Retina (tissue), 1 donor: ENCODE measurements around the gene RFC3.

Source experiments
- DNase-seq: peaks from one replicate; pipeline ENCODE4 v3.0.0-alpha.2; 2016

RFC3 gene

GRCh38 chr13:33868343-33868994, 50.5 kb downstream of the RFC3 start:
- DNase-seq, result no peak

DNA sequence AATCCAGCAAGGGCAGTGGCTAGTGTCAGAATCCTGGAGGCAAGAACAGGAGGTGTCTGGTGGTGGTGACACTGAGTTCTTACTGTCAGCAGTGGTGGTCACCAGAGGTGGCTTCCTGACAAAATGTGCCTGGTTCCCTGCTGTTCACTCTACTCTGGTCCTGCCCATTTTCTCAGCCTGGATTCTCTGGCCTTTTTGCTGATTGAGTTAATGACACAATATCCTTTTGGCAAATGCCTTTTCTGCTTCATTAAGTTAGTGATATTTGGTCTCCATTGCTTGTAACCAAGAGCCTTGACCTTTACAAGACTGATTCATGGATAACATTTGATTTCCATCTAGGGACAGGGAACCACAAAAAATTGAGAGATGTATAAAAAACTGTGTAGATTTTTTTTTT, 51.1 kb downstream of the RFC3 start:
- no peak for DNase-seq

DNA sequence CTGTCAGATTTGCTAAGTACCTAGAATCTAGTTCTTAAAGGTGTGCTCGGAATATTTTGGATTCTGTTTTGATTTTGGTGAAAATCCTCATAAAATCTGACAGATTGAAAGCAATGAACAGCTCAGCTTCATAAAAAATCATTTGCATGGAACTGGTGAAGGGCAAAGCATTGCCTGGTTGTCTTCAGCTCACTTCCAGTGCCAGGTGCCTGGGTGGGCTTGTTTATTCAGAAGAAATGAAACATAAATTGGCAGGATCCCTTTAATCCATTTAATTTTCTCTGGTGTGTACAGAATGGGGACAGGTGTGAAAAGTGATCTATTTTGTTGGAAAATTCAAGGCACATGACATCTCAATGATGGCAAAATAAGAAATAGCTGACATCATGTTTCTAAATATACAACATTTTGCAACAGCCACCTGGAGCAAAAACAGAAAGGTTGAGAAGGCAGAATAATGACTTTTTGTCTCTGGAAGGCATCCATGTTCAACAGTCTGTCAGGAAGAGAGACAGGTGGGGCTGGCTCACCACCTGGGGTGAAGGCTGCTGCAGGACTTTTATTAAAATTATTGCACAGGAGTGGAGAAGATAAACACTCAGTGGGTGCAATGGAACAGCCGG, 52.2 kb downstream of the RFC3 start:
- DNase-seq, result no peak

GRCh38 chr13:33871207-33872004, 53.5 kb downstream of the RFC3 start:
- DNase-seq, result no peak

- DNase-seq, result no peak
These were observed 54.0 kb downstream of the RFC3 start for GRCh38 chr13:33872005-33872351.

GRCh38 chr13:33873251-33873908, 55.4 kb downstream of the RFC3 start:
- no peak for DNase-seq

DNA sequence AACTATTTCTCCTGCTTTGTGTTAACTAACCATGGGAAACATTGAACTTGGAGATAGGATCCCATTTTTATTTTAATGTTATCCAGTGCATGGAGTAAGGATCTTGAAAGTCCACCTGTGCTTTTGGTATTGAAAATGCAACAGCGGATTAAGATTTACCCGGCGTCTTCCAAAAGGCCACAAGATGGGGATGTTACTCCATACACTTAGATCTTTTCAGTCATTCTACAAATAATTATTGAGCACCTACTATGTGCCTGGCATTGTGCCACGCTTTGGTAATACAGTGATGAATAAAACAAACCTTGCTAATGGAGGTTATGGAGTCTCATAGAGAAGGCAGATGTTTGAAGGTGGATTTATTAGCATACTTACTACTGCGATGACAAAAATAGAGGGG, 56.9 kb downstream of the RFC3 start:
- DNase-seq, result no peak

DNA sequence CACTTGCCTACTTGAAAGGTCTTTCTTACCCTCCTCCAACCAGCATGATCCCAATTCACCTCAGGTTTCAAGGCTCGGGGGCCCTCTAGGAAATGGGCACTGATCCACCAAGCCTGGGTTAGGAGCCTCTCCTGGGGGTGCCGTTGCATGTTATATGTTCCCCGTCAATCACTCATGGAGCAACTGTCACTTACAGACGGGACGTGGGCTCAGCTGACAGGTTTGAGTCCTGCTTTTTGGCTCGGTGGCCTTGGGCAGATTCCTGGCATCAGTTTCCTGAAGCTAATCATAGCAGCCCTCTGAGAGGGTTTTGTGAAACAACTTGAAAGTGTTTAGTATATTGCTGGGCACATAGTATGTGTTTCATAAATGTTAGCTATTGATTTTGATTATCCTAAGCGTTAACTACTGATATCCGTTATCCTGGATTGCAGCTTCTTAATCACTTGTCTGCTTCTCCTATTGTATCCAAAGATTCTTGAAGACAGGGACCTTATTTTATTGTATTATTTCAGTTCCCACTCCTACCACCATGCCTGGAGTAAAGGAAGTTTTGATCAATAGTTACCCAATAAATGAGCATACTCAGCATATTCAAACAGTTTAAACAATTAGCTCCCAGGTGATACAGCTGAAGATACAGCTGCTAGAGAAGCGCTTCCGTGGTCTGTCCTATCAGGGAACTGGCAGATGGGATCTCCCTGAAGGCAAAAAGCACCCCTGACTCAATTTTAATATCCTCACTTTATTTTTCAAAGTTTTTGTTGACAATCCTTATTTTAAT, 57.9 kb downstream of the RFC3 start:
- no peak for DNase-seq

- no peak for DNase-seq
These were observed 58.9 kb downstream of the RFC3 start for GRCh38 chr13:33876716-33877394.

DNA sequence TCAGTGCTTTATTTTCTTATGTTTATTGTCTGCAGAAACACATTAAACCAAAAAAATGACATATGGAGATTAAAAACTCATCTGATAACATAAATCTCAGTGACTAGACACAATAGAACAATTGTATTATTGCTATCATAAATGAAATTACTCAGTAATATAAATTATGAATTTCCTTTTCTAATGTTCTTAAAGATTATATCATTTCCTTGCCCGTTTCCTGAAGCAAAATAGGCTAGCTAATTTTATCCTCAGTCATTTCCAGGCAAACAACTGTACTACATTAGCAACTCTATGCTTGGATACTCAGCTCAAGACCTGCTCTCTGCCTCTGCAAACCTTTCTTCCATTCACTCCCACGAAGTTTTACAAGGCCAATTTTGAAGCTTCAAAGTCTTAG, 61.2 kb downstream of the RFC3 start:
- DNase-seq, result no peak

GRCh38 chr13:33882804-33883203, 64.9 kb downstream of the RFC3 start:
- no peak for DNase-seq

DNA sequence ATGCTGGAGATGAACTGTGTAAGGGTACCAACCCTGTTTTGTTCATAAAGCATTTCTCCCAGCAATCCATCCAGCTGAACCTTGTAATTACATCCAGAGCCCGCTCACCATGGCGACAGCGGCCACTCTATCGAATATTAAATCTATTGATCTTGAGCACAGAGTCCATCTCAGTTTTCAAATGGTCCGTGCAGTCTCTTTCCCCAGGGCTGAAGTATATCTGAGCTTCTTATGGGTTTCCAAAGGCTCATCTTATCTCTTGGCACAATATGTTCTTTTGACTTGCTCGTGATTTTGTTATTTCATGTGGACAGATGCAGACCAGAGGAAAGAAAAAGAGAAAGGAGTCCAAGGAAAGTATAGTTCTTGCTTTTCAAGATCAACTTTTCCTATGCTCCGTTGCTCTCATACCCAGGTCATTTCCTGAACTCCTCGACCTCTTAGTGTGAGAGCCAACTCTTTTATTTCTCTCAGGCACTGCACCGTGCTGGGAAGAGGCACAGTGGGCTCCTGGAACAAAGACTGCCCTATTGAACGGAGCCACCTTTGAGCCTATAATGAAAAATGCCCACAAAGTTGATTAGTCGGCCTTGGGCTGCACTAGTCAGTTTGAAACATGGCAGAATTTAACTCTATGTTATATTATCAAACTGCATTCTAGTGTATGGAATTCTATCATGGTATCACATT, 66.7 kb downstream of the RFC3 start:
- DNase-seq, result peak; percentile 23
